ENCODE results near the gene THTPA. TPM values are rescaled to one million over a fixed set of nuclear protein-coding genes. Genes with fewer than 3 reads are reported as not detected.

THTPA gene
- total RNA-seq, 1 experiment from 2014 or later = 20.0 TPM

DNA sequence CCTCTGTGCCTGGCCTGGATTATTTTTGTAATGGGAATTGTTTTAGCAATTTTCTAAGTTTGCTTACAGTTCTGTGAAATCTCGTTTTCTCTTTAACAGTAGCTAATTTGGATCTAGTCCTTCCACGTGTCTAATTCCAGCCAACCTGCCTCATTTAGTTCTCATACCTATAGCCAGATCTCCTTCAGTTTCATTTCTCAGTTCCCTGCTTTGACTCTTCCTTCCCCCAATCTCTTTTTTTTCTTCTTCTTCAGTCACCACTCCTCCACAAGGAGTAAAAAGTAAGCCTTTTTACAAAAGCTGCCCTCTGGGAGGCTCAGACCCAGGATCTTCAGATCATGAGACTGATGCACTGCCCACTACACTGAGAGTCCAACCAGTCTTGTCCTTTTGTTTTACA lies 1.4 kb downstream of the THTPA start (continued):
- TF ChIP-seq, protein P1, sequence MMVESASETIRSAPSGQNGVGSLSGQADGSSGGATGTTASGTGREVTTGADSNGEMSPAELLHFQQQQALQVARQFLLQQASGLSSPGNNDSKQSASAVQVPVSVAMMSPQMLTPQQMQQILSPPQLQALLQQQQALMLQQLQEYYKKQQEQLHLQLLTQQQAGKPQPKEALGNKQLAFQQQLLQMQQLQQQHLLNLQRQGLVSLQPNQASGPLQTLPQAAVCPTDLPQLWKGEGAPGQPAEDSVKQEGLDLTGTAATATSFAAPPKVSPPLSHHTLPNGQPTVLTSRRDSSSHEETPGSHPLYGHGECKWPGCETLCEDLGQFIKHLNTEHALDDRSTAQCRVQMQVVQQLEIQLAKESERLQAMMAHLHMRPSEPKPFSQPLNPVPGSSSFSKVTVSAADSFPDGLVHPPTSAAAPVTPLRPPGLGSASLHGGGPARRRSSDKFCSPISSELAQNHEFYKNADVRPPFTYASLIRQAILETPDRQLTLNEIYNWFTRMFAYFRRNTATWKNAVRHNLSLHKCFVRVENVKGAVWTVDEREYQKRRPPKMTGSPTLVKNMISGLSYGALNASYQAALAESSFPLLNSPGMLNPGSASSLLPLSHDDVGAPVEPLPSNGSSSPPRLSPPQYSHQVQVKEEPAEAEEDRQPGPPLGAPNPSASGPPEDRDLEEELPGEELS (CRISPR knock-in tag; IDR thresholded peaks at IDR 0.05) = no peak
- no peak for TF ChIP-seq MYBL2 (CRISPR knock-in tag; IDR thresholded peaks at IDR 0.05)
- TF ChIP-seq GABPB1 (CRISPR knock-in tag; IDR thresholded peaks at IDR 0.05) = no peak
- TF ChIP-seq, protein P2, sequence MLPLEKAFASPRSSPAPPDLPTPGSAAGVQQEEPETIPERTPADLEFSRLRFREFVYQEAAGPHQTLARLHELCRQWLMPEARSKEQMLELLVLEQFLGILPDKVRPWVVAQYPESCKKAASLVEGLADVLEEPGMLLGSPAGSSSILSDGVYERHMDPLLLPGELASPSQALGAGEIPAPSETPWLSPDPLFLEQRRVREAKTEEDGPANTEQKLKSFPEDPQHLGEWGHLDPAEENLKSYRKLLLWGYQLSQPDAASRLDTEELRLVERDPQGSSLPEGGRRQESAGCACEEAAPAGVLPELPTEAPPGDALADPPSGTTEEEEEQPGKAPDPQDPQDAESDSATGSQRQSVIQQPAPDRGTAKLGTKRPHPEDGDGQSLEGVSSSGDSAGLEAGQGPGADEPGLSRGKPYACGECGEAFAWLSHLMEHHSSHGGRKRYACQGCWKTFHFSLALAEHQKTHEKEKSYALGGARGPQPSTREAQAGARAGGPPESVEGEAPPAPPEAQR (CRISPR knock-in tag; IDR thresholded peaks at IDR 0.05) = no peak
- TF ChIP-seq NFYB (CRISPR knock-in tag; conservative IDR thresholded peaks at IDR 0.05; ENCODE audit: low read depth) = no peak
- no peak for TF ChIP-seq ETV6 (CRISPR knock-in tag; IDR thresholded peaks at IDR 0.05)
- TF ChIP-seq, protein P3, sequence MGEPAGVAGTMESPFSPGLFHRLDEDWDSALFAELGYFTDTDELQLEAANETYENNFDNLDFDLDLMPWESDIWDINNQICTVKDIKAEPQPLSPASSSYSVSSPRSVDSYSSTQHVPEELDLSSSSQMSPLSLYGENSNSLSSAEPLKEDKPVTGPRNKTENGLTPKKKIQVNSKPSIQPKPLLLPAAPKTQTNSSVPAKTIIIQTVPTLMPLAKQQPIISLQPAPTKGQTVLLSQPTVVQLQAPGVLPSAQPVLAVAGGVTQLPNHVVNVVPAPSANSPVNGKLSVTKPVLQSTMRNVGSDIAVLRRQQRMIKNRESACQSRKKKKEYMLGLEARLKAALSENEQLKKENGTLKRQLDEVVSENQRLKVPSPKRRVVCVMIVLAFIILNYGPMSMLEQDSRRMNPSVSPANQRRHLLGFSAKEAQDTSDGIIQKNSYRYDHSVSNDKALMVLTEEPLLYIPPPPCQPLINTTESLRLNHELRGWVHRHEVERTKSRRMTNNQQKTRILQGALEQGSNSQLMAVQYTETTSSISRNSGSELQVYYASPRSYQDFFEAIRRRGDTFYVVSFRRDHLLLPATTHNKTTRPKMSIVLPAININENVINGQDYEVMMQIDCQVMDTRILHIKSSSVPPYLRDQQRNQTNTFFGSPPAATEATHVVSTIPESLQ (CRISPR knock-in tag; IDR thresholded peaks at IDR 0.05) = no peak
- TF ChIP-seq, protein P4, sequence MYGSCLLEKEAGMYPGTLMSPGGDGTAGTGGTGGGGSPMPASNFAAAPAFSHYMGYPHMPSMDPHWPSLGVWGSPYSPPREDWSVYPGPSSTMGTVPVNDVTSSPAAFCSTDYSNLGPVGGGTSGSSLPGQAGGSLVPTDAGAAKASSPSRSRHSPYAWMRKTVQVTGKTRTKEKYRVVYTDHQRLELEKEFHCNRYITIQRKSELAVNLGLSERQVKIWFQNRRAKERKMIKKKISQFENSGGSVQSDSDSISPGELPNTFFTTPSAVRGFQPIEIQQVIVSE (CRISPR knock-in tag; IDR thresholded peaks at IDR 0.05; ENCODE audit: borderline replicate concordance) = no peak
- TF ChIP-seq ZNF121 (CRISPR knock-in tag; IDR thresholded peaks at IDR 0.05) = no peak
- no peak for TF ChIP-seq TP53 (CRISPR knock-in tag; IDR thresholded peaks at IDR 0.05)

DNA sequence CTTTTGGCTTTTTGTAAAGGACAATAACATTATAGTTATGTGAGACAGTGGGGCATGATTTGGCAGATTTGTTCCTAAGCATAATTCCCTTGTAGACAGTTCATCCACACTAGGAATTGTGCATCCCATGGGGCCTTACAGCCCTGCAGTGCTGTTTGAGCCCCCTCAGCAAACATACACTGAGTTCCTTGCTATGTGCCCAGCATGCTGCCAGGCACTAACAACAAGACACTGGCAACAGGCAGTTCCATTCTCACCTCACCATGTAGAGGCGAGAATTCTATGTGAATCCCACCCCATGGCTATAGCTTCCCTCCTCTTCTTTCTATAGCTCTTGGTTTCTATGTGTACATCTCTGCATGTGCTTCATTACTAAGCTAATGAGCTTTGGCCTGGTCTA lies 1.9 kb downstream of the THTPA start:
- ChIA-PET CTCF (interaction anchor here (0.6 to 8.7 kb wide), 12 partner anchors 9 to 101 kb away, joined by 3 to 377 read pairs (median 22); no protein-coding TSS in a partner anchor), POLR2A (interaction anchor here (1.1 to 9.0 kb wide), 5 partner anchors 9 to 75 kb away, joined by 3 to 102 read pairs (median 6); partner anchors contain the start of gene AP1G2)
- peaks cover 23% of the 10 kb centered on the region for H3K36me3 Mint-ChIP-seq
- H3K4me3 Mint-ChIP-seq = peak overlapping the region; percentile 86
- DNase-seq (ENCODE audit: low spot score) (no peak), ATAC-seq (no peak)
- peaks cover 48% of the 10 kb centered on the region for H3K4me1 Mint-ChIP-seq
- peak overlapping the region; percentile 79 for H3K27ac Mint-ChIP-seq
- H3K27me3 Mint-ChIP-seq (ENCODE audit: low read depth) = no peaks in the 10 kb centered on the region; the same call in 1 of the 2 replicates
- H3K9me3 Mint-ChIP-seq = no peaks in the 10 kb centered on the region
- TF ChIP-seq, protein P5, sequence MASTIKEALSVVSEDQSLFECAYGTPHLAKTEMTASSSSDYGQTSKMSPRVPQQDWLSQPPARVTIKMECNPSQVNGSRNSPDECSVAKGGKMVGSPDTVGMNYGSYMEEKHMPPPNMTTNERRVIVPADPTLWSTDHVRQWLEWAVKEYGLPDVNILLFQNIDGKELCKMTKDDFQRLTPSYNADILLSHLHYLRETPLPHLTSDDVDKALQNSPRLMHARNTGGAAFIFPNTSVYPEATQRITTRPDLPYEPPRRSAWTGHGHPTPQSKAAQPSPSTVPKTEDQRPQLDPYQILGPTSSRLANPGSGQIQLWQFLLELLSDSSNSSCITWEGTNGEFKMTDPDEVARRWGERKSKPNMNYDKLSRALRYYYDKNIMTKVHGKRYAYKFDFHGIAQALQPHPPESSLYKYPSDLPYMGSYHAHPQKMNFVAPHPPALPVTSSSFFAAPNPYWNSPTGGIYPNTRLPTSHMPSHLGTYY (CRISPR knock-in tag; IDR thresholded peaks at IDR 0.05) = no peak
- TF ChIP-seq TCF7 (CRISPR knock-in tag; IDR thresholded peaks at IDR 0.05; ENCODE audit: low read depth) (no peak), ETV6 (CRISPR knock-in tag; IDR thresholded peaks at IDR 0.05) (no peak), ESRRA (CRISPR knock-in tag; IDR thresholded peaks at IDR 0.05; ENCODE audit: borderline replicate concordance) (no peak)
- TF ChIP-seq, protein P2 (CRISPR knock-in tag; IDR thresholded peaks at IDR 0.05) = no peak
- TF ChIP-seq, protein P6, sequence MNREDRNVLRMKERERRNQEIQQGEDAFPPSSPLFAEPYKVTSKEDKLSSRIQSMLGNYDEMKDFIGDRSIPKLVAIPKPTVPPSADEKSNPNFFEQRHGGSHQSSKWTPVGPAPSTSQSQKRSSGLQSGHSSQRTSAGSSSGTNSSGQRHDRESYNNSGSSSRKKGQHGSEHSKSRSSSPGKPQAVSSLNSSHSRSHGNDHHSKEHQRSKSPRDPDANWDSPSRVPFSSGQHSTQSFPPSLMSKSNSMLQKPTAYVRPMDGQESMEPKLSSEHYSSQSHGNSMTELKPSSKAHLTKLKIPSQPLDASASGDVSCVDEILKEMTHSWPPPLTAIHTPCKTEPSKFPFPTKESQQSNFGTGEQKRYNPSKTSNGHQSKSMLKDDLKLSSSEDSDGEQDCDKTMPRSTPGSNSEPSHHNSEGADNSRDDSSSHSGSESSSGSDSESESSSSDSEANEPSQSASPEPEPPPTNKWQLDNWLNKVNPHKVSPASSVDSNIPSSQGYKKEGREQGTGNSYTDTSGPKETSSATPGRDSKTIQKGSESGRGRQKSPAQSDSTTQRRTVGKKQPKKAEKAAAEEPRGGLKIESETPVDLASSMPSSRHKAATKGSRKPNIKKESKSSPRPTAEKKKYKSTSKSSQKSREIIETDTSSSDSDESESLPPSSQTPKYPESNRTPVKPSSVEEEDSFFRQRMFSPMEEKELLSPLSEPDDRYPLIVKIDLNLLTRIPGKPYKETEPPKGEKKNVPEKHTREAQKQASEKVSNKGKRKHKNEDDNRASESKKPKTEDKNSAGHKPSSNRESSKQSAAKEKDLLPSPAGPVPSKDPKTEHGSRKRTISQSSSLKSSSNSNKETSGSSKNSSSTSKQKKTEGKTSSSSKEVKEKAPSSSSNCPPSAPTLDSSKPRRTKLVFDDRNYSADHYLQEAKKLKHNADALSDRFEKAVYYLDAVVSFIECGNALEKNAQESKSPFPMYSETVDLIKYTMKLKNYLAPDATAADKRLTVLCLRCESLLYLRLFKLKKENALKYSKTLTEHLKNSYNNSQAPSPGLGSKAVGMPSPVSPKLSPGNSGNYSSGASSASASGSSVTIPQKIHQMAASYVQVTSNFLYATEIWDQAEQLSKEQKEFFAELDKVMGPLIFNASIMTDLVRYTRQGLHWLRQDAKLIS (CRISPR knock-in tag; IDR thresholded peaks at IDR 0.05; ENCODE audit: borderline replicate concordance) = no peak
- TF ChIP-seq, protein P7, sequence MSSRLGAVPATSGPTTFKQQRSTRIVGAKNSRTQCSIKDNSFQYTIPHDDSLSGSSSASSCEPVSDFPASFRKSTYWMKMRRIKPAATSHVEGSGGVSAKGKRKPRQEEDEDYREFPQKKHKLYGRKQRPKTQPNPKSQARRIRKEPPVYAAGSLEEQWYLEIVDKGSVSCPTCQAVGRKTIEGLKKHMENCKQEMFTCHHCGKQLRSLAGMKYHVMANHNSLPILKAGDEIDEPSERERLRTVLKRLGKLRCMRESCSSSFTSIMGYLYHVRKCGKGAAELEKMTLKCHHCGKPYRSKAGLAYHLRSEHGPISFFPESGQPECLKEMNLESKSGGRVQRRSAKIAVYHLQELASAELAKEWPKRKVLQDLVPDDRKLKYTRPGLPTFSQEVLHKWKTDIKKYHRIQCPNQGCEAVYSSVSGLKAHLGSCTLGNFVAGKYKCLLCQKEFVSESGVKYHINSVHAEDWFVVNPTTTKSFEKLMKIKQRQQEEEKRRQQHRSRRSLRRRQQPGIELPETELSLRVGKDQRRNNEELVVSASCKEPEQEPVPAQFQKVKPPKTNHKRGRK (CRISPR knock-in tag; IDR thresholded peaks at IDR 0.05; ENCODE audit: borderline replicate concordance) = no peak
- TF ChIP-seq, protein P8, sequence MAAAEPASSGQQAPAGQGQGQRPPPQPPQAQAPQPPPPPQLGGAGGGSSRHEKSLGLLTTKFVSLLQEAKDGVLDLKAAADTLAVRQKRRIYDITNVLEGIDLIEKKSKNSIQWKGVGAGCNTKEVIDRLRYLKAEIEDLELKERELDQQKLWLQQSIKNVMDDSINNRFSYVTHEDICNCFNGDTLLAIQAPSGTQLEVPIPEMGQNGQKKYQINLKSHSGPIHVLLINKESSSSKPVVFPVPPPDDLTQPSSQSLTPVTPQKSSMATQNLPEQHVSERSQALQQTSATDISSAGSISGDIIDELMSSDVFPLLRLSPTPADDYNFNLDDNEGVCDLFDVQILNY (CRISPR knock-in tag; IDR thresholded peaks at IDR 0.05) = no peak
